ENCODE results near the gene ADAMTS15. TPM values are rescaled to one million over a fixed set of nuclear protein-coding genes. Genes with fewer than 3 reads are reported as not detected.

ADAMTS15 gene
- total and polyA plus RNA-seq, 11 donors = 5.3 to 71.0 (median 16.7) TPM

GRCh38 chr11:130425156-130425555, 23.3 kb upstream of the ADAMTS15 start:
- intact Hi-C loops (cut with DNase I) = loop anchor here in 4 of 10 donors (5.0 kb wide), 2 partner anchors 33 to 213 kb away; no protein-coding TSS in a partner anchor
- no peak for DNase-seq
- H3K9me3 ChIP-seq = no peaks in the 10 kb centered on the region
- TF ChIP-seq POLR2A (IDR thresholded peaks at IDR 0.05) = no peak
- no peak for TF ChIP-seq CTCF (IDR thresholded peaks at IDR 0.05)
- peak overlapping the region in 1 of 12 donors; percentile 11 for H3K27ac ChIP-seq
- peaks cover 0 to 36% (median 15%) of the 10 kb centered on the region in 12 donors for H3K4me1 ChIP-seq
- H3K36me3 ChIP-seq = no peaks in the 10 kb centered on the region
- no peak overlapping the region for H3K4me3 ChIP-seq
- peaks cover 0 to 47% (median 12%) of the 10 kb centered on the region in 9 donors for H3K27me3 ChIP-seq
- 85 to 91% (median 89%) methylated on average over 8 of the region's 8 CpGs for WGBS, 4 donors
- no peak for ATAC-seq

- 52 to 80% (median 57%) methylated on average over 4 to 5 of the region's 5 CpGs for WGBS, 4 donors
- peak overlapping the region in 1 of 12 donors; percentile 49 for H3K27ac ChIP-seq
- H3K4me3 ChIP-seq = peak overlapping the region in 1 of 12 donors; percentile 59
Measured at GRCh38 chr11:130426223-130426836, 22.1 kb upstream of the ADAMTS15 start.

GRCh38 chr11:130426837-130427341, 21.6 kb upstream of the ADAMTS15 start:
- peaks cover 0 to 55% (median 12%) of the 10 kb centered on the region in 9 donors for H3K27me3 ChIP-seq
- DNase-seq (peak in 1 of 5 donors; percentile 51), ATAC-seq (no peak)
- H3K36me3 ChIP-seq = no peaks in the 10 kb centered on the region
- peaks cover 0 to 32% (median 14%) of the 10 kb centered on the region in 12 donors for H3K4me1 ChIP-seq
- H3K9me3 ChIP-seq = no peaks in the 10 kb centered on the region
- 33 to 46% (median 38%) methylated on average over 18 of the region's 18 CpGs for WGBS, 4 donors
- peak overlapping the region in 7 of 12 donors; percentile 36 to 59 (median 51) for H3K4me3 ChIP-seq
- intact Hi-C loops (cut with DNase I) = loop anchor here in 5 of 10 donors (2.0 to 5.0 kb wide), 3 partner anchors 35 to 215 kb away; no protein-coding TSS in a partner anchor
- TF ChIP-seq POLR2A (IDR thresholded peaks at IDR 0.05) = no peak
- TF ChIP-seq CTCF (IDR thresholded peaks at IDR 0.05) = no peak
- H3K27ac ChIP-seq = peak overlapping the region in 1 of 12 donors; percentile 49

More at GRCh38 chr11:130426223-130426836, 22.1 kb upstream of the ADAMTS15 start:
- TF ChIP-seq CTCF (IDR thresholded peaks at IDR 0.05) (no peak), POLR2A (IDR thresholded peaks at IDR 0.05) (no peak)
- Histone ChIP-seq H3K4me1 (peaks cover 0 to 32% (median 14%) of the 10 kb centered on the region in 12 donors), H3K9me3 (no peaks in the 10 kb centered on the region), H3K36me3 (no peaks in the 10 kb centered on the region), H3K27me3 (peaks cover 0 to 52% (median 12%) of the 10 kb centered on the region in 9 donors)
- ATAC-seq (peak; percentile 27 to 61 (median 50)), DNase-seq (peak in 3 of 5 donors; percentile 16 to 71 (median 49))
- intact Hi-C loops (cut with DNase I) = loop anchor here in 5 of 10 donors (2.0 to 5.0 kb wide), 3 partner anchors 34 to 214 kb away; no protein-coding TSS in a partner anchor

All from heart left ventricle (tissue), 16 donors.